Spleen (tissue), 7 donors: ENCODE measurements around the gene IPO9.

ENCODE experiments used
- POLR2A ChIP-seq, 3 donors: fragments of 450-650 bp; IDR thresholded peaks; one replicate each; pipeline ENCODE4 v1.5.1; 2017; ENCODE audit warnings: antibody characterized with exemption in 3 of 3, mild to moderate bottlenecking in 1 of 3
- TF ChIP-seq, protein P1 (sequence below), 11 experiments: fragments of 200-600 bp in 7 of 11; fragments of 450-650 bp in 4 of 11; sonication (generic) in 4 of 11; IDR thresholded peaks in 8 of 11; conservative IDR thresholded peaks in 3 of 11; 1 replicate in 7 of 11; 2 replicates in 4 of 11; pipeline versions ENCODE4 v1.4.0 to v1.8.0; 2016 to 2021; ENCODE audit warnings: antibody characterized with exemption in 11 of 11, inconsistent platforms in 4 of 11, mild to moderate bottlenecking in 1 of 11
- donor health status: DM: no; HTN: no; CAD: no; lungs with moderate emphysema.
- donor health status: DM: no; HTN: no; CAD: no.
- donor health status: DM: no; HTN: no; CAD: no.

DNA sequence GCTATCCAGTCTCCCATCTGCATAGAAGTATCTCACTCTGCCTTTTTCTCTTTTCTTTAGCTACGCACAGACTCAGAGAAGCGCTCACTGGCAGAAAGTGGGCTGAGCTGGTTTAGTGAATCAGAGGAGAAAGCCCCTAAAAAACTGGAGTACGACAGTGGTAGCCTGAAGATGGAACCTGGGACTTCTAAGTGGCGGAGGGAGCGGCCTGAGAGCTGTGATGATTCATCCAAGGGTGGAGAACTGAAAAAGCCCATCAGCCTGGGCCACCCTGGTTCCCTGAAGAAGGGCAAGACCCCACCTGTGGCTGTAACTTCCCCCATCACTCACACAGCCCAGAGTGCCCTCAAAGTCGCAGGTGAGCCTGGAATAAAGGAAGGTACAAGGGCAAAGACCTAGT, 48.0 kb upstream of the IPO9 start:
- TF ChIP-seq, protein P1, sequence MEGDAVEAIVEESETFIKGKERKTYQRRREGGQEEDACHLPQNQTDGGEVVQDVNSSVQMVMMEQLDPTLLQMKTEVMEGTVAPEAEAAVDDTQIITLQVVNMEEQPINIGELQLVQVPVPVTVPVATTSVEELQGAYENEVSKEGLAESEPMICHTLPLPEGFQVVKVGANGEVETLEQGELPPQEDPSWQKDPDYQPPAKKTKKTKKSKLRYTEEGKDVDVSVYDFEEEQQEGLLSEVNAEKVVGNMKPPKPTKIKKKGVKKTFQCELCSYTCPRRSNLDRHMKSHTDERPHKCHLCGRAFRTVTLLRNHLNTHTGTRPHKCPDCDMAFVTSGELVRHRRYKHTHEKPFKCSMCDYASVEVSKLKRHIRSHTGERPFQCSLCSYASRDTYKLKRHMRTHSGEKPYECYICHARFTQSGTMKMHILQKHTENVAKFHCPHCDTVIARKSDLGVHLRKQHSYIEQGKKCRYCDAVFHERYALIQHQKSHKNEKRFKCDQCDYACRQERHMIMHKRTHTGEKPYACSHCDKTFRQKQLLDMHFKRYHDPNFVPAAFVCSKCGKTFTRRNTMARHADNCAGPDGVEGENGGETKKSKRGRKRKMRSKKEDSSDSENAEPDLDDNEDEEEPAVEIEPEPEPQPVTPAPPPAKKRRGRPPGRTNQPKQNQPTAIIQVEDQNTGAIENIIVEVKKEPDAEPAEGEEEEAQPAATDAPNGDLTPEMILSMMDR (IDR thresholded peaks at IDR 0.05 in 8 of 11, conservative IDR thresholded peaks at IDR 0.05 in 3 of 11), result no peak
- no peak for TF ChIP-seq POLR2A (IDR thresholded peaks at IDR 0.05)
